HepG2 (cell line): Measurements from ENCODE around the gene ANKZF1. TPM values are rescaled to one million over a fixed set of nuclear protein-coding genes. Genes with fewer than 3 reads are reported as not detected.
A peak's percentile ranks its signal among the peaks of the same experiment; 100 is the strongest.

ENCODE experiments used
- ATAC-seq: fragments of 200-7000 bp; cut with Tn5 transposase; 3 replicates; pipeline ENCODE4 v1.9.1; 2020; ENCODE audit warnings: mild to moderate bottlenecking, moderate library complexity
- BruUV-seq: library from RNA; stranded (reverse); fragments of 400-500 nt; replicated peaks from 2 replicates; lab custom pipeline; 2021; lab: Mats Ljungman, UMichigan
- CTCF ChIA-PET: fragments of 300-600 bp; formaldehyde crosslinking; extraction: SDS; loops from one replicate; lab custom pipeline; 2021; ENCODE audit warnings: low total read pairs, inconsistent platforms, low intra/inter-chr PET ratio; lab: Yijun Ruan, JAX
- POLR2A ChIA-PET: fragments of 350-600 bp; sonication (Branson Sonifier 250); formaldehyde crosslinking; loops from one replicate; lab custom pipeline; 2020; ENCODE audit warnings: antibody characterized with exemption, inconsistent platforms; lab: Yijun Ruan, JAX
- DNase-seq: peaks from one replicate; pipeline ENCODE4 v3.0.0-alpha.2; 2015; ENCODE audit warnings: low spot score
- FAIRE-seq: peaks from 3 replicates; lab custom pipeline; 2011; peaks lifted over from hg19 to GRCh38; lab: Jason Lieb, UNC
- H2AFZ ChIP-seq: one replicate; pipeline ENCODE4 v1.6.1; 2011; ENCODE audit warnings: low read length, inconsistent platforms
- H3K27ac ChIP-seq: fragments of 300-600 bp; 3 replicates; pipeline ENCODE4 v1.8.0; 2011; ENCODE audit warnings: mixed run types, mild to moderate bottlenecking, mixed read lengths, low read length, inconsistent platforms; ENCODE audit not compliant: insufficient read depth; ENCODE audit errors: extremely low read length
- H3K27me3 ChIP-seq, 2 experiments: fragments of 200-600 bp in 1 of 2; 2 replicates in 1 of 2; 3 replicates in 1 of 2; pipeline versions ENCODE4 v1.6.0 to v1.8.0; 2011; ENCODE audit warnings: low read length in 2 of 2, mild to moderate bottlenecking in 2 of 2, moderate library complexity in 2 of 2, inconsistent platforms in 1 of 2; ENCODE audit not compliant: insufficient read depth in 2 of 2, control insufficient read depth in 1 of 2
- H3K36me3 ChIP-seq, 2 experiments: fragments of 200-600 bp in 1 of 2; replicated peaks in 1 of 2; 2 replicates in 1 of 2; 3 replicates in 1 of 2; pipeline versions ENCODE4 v1.5.1 to v1.8.0; 2011; ENCODE audit warnings: low read length in 2 of 2, inconsistent platforms in 1 of 2; ENCODE audit not compliant: insufficient read depth in 2 of 2, control insufficient read depth in 1 of 2
- H3K4me1 ChIP-seq: 2 replicates; pipeline ENCODE4 v1.5.1; 2012; ENCODE audit warnings: low read length, inconsistent platforms; ENCODE audit not compliant: insufficient read depth
- H3K4me2 ChIP-seq: 2 replicates; pipeline ENCODE4 v1.6.0; 2011; ENCODE audit warnings: low read depth, low read length, inconsistent platforms
- H3K4me3 ChIP-seq, 3 experiments: fragments of 200-600 bp in 1 of 3; sonication (generic), shearing (Covaris generic) in 1 of 3; replicated peaks in 1 of 3; 2 replicates each; pipeline ENCODE4 v1.5.1; 2011 to 2016; ENCODE audit warnings: low read length in 3 of 3, inconsistent platforms in 2 of 3, low read depth in 2 of 3, mild to moderate bottlenecking in 2 of 3, control low read depth in 1 of 3, mixed read lengths in 1 of 3; ENCODE audit not compliant: insufficient read depth in 1 of 3
- H3K79me2 ChIP-seq: one replicate; pipeline ENCODE4 v1.6.1; 2011; ENCODE audit warnings: low read length, inconsistent platforms; ENCODE audit not compliant: insufficient read depth
- H3K9ac ChIP-seq: 2 replicates; pipeline ENCODE4 v1.6.0; 2011; ENCODE audit warnings: mild to moderate bottlenecking, low read depth, low read length, inconsistent platforms; ENCODE audit not compliant: insufficient read depth
- H3K9me3 ChIP-seq: 2 replicates; pipeline ENCODE4 v1.5.1; 2012; ENCODE audit warnings: mild to moderate bottlenecking, low read length
- H4K20me1 ChIP-seq: 2 replicates; pipeline ENCODE4 v1.6.0; 2011; ENCODE audit warnings: inconsistent platforms, mild to moderate bottlenecking, low read length, moderate library complexity; ENCODE audit not compliant: insufficient read depth
- JUND ChIP-seq: sonication (generic); formaldehyde crosslinking; IDR thresholded peaks from 2 replicates; pipeline ENCODE4 v1.8.0; 2022; ENCODE audit warnings: mild to moderate bottlenecking, missing genetic modification reagents
- LCORL ChIP-seq, 2 experiments: fragments of 450-650 bp in 1 of 2; sonication (generic) in 1 of 2; formaldehyde crosslinking in 1 of 2; IDR thresholded peaks; 2 replicates each; pipeline versions ENCODE4 v1.5.0 to v1.6.1; 2017 to 2020; ENCODE audit warnings: antibody characterized with exemption in 1 of 2, missing genetic modification reagents in 1 of 2
- LRRFIP1 ChIP-seq: sonication (generic); formaldehyde crosslinking; conservative IDR thresholded peaks from 2 replicates; pipeline ENCODE4 v1.4.0; 2020; ENCODE audit warnings: missing genetic modification reagents
- MAFF ChIP-seq: IDR thresholded peaks from 2 replicates; pipeline ENCODE4 v1.6.1; 2011; ENCODE audit warnings: low read depth, low read length, improper control_type of control experiment
- NCOA5 ChIP-seq: sonication (generic); formaldehyde crosslinking; IDR thresholded peaks from 2 replicates; pipeline ENCODE4 v1.4.0; 2020; ENCODE audit warnings: missing genetic modification reagents
- SALL1 ChIP-seq: sonication (generic); formaldehyde crosslinking; IDR thresholded peaks from 2 replicates; pipeline ENCODE4 v1.8.0; 2022; ENCODE audit warnings: mild to moderate bottlenecking, missing genetic modification reagents
- TFAP4 ChIP-seq: sonication (generic); IDR thresholded peaks from 2 replicates; pipeline ENCODE4 v1.6.1; 2016; ENCODE audit warnings: low read depth, borderline replicate concordance
- THRA ChIP-seq: sonication (generic); formaldehyde crosslinking; IDR thresholded peaks from 2 replicates; pipeline ENCODE4 v1.4.0; 2020; ENCODE audit warnings: missing genetic modification reagents, borderline replicate concordance
- XRCC5 ChIP-seq: fragments of 200-400 bp; formaldehyde crosslinking; optimal IDR thresholded peaks from 2 replicates; pipeline ENCODE3; 2017; ENCODE audit warnings: mild to moderate bottlenecking, low read length
- ZBTB33 ChIP-seq: sonication (generic); formaldehyde crosslinking; IDR thresholded peaks from 2 replicates; pipeline ENCODE4 v1.4.0; 2020; ENCODE audit warnings: missing genetic modification reagents
- ZFP36L2 ChIP-seq: sonication (generic); formaldehyde crosslinking; IDR thresholded peaks from 2 replicates; pipeline ENCODE4 v1.4.0; 2020; ENCODE audit warnings: missing genetic modification reagents
- ZNF296 ChIP-seq: sonication (generic); formaldehyde crosslinking; conservative IDR thresholded peaks from 2 replicates; pipeline ENCODE4 v1.5.0; 2020; ENCODE audit warnings: mild to moderate bottlenecking, missing genetic modification reagents
- ZNF549 ChIP-seq: sonication (generic); formaldehyde crosslinking; IDR thresholded peaks from 2 replicates; pipeline ENCODE4 v1.5.0; 2020; ENCODE audit warnings: missing genetic modification reagents
- ZNF816 ChIP-seq: sonication (generic); formaldehyde crosslinking; IDR thresholded peaks from 2 replicates; pipeline ENCODE4 v1.8.0; 2022; ENCODE audit warnings: missing genetic modification reagents, mild to moderate bottlenecking, borderline replicate concordance
- WGBS: methylation state at CpG from one replicate; pipeline ENCODE4 v1.1.6; 2017; ENCODE audit warnings: low lambda C conversion rate; 5-methylcytosine and 5-hydroxymethylcytosine counted together
- in situ Hi-C: cut with HindIII; loops from 2 replicates; pipeline ENCODE4 v1.10.0; 2017; ENCODE audit warnings: low pct_unique_long_range_greater_than_20kb; ENCODE audit not compliant: extremely low pct_ligation_motif_present
- intact Hi-C: fragments of 100-400 bp; cut with micrococcal nuclease; formaldehyde crosslinking; loops from one replicate; pipeline ENCODE4 v1.10.0; 2022; ENCODE audit not compliant: unreplicated experiment
- polyA plus RNA-seq, 8 experiments: library from polyadenylated mRNA; depleted of rRNA in 3 of 8; stranded (reverse) in 7 of 8; unstranded in 1 of 8; fragments of >200 nt; fragmentation: Illumina TruSeq in 4 of 8; extraction: Trizol in 4 of 8; gene quantifications; 2 replicates each; pipeline versions ENCODE4 v1.2.1 to v1.2.3, GENCODE V29; 2011 to 2016; ENCODE audit warnings: low read depth in 4 of 8, missing spikeins in 1 of 8, mixed read lengths in 1 of 8; ENCODE audit not compliant: insufficient read depth in 1 of 8
- total RNA-seq, 5 experiments: library from RNA; depleted of rRNA; stranded (reverse); fragments of >200 nt; fragmentation: Illumina TruSeq; extraction: Trizol; gene quantifications; 2 replicates each; pipeline ENCODE4 v1.2.3, GENCODE V29; 2016; ENCODE audit warnings: low read depth in 1 of 5

The ANKZF1 gene
- total and polyA plus RNA-seq, 2 of the 13 experiments (the other 11 are each of a cell fraction or from before 2014, with no cell fraction given), result 25.3 to 128 TPM

- WGBS, result 95% methylated on average over 17 of the region's 17 CpGs
- Histone ChIP-seq H3K4me2 (peak overlapping the region; percentile 94; the same call in 1 of the 2 replicates), H3K9me3 (no peaks in the 10 kb centered on the region), H3K9ac (no peak overlapping the region), H3K27ac (peak overlapping the region; percentile 91), H4K20me1 (no peaks in the 10 kb centered on the region), H3K4me3 (no peak overlapping the region), H2AFZ (no peak overlapping the region), H3K79me2 (peaks cover 14% of the 10 kb centered on the region), H3K27me3 (peaks cover 0 to 2% of the 10 kb centered on the region in 2 experiments; a peak in 1 of 5 replicates), H3K4me1 (peaks cover 71% of the 10 kb centered on the region), H3K36me3 (peaks cover 1 to 13% of the 10 kb centered on the region in 2 experiments; a peak in 4 of 5 replicates)
- DNase-seq (no peak), FAIRE-seq (no peak), ATAC-seq (no peak)
- no TSS peak for BruUV-seq
- POLR2A ChIA-PET, result interaction anchor here (1.0 to 5.7 kb wide), 17 partner anchors 14 to 304 kb away, joined by 3 to 73 read pairs (median 18); partner anchors contain the start of genes ABCB6, ANKZF1, ATG9A and CNPPD1
- CTCF ChIA-PET, result interaction anchor here (1.6 kb wide), 1 partner anchor 47 kb away, joined by 5 read pairs; no protein-coding TSS in a partner anchor
- intact Hi-C loops (loop anchor here (2.0 kb wide), 1 partner anchor 47 kb away; no protein-coding TSS in a partner anchor), in situ Hi-C loops (no loop called here)
- TF ChIP-seq THRA (CRISPR knock-in tag) (no peak), ZNF296 (no peak), LRRFIP1 (CRISPR knock-in tag) (no peak), LCORL (IDR thresholded peaks at IDR 0.05) (no peak), LCORL (CRISPR knock-in tag; IDR thresholded peaks at IDR 0.05) (0 out of 2 replicates have a peak, but pooled peaks have one; percentile 21), NCOA5 (CRISPR knock-in tag) (no peak), ZFP36L2 (CRISPR knock-in tag) (no peak), ZNF816 (CRISPR knock-in tag) (no peak), ZBTB33 (peak; percentile 98), SALL1 (CRISPR knock-in tag) (0 out of 2 replicates have a peak, but pooled peaks have one; percentile 14), MAFF (peak; percentile 67), JUND (CRISPR knock-in tag) (no peak), ZNF549 (no peak), XRCC5 (peak; percentile 51), TFAP4 (no peak)
Observed at GRCh38 chr2:219247678-219248642, 18.4 kb downstream of the ANKZF1 start.
